ENCODE measurements around the gene TNIP2. TPM values are rescaled to one million over a fixed set of nuclear protein-coding genes. Genes with fewer than 3 reads are reported as not detected.

Gene TNIP2
- total and polyA plus RNA-seq, 2 of the 13 experiments (the other 11 are each of a cell fraction or from before 2014, with no cell fraction given), result 25.6 to 38.0 TPM

- no peak for DNase-seq (ENCODE audit: low spot score)
- Histone ChIP-seq H3K9me3 (ENCODE audit: low read length) (no peaks in the 10 kb centered on the region), H3K36me3 (replicated peaks in 1 of 2; ENCODE audit: control insufficient read depth in 1 of 2, insufficient read depth in 2 of 2, low read length in 2 of 2) (peaks cover 10 to 31% of the 10 kb centered on the region in 2 experiments; a peak in 4 of 5 replicates), H3K9ac (ENCODE audit: insufficient read depth, low read depth, low read length) (no peak overlapping the region), H3K27me3 (ENCODE audit: control insufficient read depth in 1 of 2, insufficient read depth in 2 of 2, low read length in 2 of 2) (no peaks in the 10 kb centered on the region), H3K4me1 (ENCODE audit: insufficient read depth, low read length) (no peaks in the 10 kb centered on the region), H3K4me3 (replicated peaks in 1 of 3; ENCODE audit: insufficient read depth in 1 of 3, low read depth in 2 of 3, low read length in 3 of 3) (no peak overlapping the region), H3K4me2 (ENCODE audit: low read depth, low read length) (no peak overlapping the region), H3K27ac (ENCODE audit: extremely low read length, insufficient read depth, low read length) (no peak overlapping the region), H3K79me2 (ENCODE audit: insufficient read depth, low read length) (no peaks in the 10 kb centered on the region), H4K20me1 (ENCODE audit: insufficient read depth, low read length) (no peaks in the 10 kb centered on the region), H2AFZ (ENCODE audit: low read length) (no peak overlapping the region)
- 94% methylated on average over 3 of the region's 3 CpGs for WGBS (ENCODE audit: low lambda C conversion rate)
- intact Hi-C loops (cut with micrococcal nuclease; ENCODE audit: unreplicated experiment) (no loop called here), in situ Hi-C loops (cut with HindIII; ENCODE audit: extremely low pct_ligation_motif_present, low pct_unique_long_range_greater_than_20kb) (no loop called here)
- BruUV-seq (replicated peaks), result no TSS peak
- no peak for FAIRE-seq
- ChIA-PET CTCF (ENCODE audit: low intra/inter-chr PET ratio, low total read pairs) (no interaction called here), POLR2A (no interaction called here)
- no peak for ATAC-seq
- no peak for TF ChIP-seq BATF2 (CRISPR knock-in tag; IDR thresholded peaks at IDR 0.05)
- TF ChIP-seq ZFP36L1 (CRISPR knock-in tag; IDR thresholded peaks at IDR 0.05), result no peak
- TF ChIP-seq KDM5B (CRISPR knock-in tag; IDR thresholded peaks at IDR 0.05; ENCODE audit: borderline replicate concordance), result no peak
- TF ChIP-seq SRSF4 (IDR thresholded peaks at IDR 0.05; ENCODE audit: low read depth, low read length, poor library complexity, severe bottlenecking), result no peak
- TF ChIP-seq ZNF841 (CRISPR knock-in tag; IDR thresholded peaks at IDR 0.05; ENCODE audit: borderline replicate concordance), result no peak
- no peak for TF ChIP-seq ZNF207 (IDR thresholded peaks at IDR 0.05; ENCODE audit: borderline replicate concordance)
- no peak for TF ChIP-seq ZNF18 (CRISPR knock-in tag; IDR thresholded peaks at IDR 0.05; ENCODE audit: insufficient replicate concordance)
- TF ChIP-seq, protein P1, sequence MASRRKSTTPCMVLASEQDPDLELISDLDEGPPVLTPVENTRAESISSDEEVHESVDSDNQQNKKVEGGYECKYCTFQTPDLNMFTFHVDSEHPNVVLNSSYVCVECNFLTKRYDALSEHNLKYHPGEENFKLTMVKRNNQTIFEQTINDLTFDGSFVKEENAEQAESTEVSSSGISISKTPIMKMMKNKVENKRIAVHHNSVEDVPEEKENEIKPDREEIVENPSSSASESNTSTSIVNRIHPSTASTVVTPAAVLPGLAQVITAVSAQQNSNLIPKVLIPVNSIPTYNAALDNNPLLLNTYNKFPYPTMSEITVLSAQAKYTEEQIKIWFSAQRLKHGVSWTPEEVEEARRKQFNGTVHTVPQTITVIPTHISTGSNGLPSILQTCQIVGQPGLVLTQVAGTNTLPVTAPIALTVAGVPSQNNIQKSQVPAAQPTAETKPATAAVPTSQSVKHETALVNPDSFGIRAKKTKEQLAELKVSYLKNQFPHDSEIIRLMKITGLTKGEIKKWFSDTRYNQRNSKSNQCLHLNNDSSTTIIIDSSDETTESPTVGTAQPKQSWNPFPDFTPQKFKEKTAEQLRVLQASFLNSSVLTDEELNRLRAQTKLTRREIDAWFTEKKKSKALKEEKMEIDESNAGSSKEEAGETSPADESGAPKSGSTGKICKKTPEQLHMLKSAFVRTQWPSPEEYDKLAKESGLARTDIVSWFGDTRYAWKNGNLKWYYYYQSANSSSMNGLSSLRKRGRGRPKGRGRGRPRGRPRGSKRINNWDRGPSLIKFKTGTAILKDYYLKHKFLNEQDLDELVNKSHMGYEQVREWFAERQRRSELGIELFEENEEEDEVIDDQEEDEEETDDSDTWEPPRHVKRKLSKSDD (CRISPR knock-in tag; IDR thresholded peaks at IDR 0.05; ENCODE audit: low read depth), result no peak
- TF ChIP-seq ARNT (IDR thresholded peaks at IDR 0.05), result no peak
- no peak for TF ChIP-seq THYN1 (CRISPR knock-in tag; IDR thresholded peaks at IDR 0.05; ENCODE audit: borderline replicate concordance, low read depth)
- TF ChIP-seq MAFK (conservative IDR thresholded peaks at IDR 0.05 in 1 of 2, IDR thresholded peaks at IDR 0.05 in 1 of 2; ENCODE audit: low read length in 2 of 2), result no peak
- TF ChIP-seq MTF2 (CRISPR knock-in tag; IDR thresholded peaks at IDR 0.05; ENCODE audit: borderline replicate concordance), result no peak
- no peak for TF ChIP-seq PRMT3 (CRISPR knock-in tag; IDR thresholded peaks at IDR 0.05; ENCODE audit: borderline replicate concordance, low read depth)
- no peak for TF ChIP-seq JUNB (CRISPR knock-in tag; IDR thresholded peaks at IDR 0.05; ENCODE audit: borderline replicate concordance)
- TF ChIP-seq PHB2 (IDR thresholded peaks at IDR 0.05; ENCODE audit: partially characterized antibody), result no peak
- no peak for TF ChIP-seq E2F5 (CRISPR knock-in tag; conservative IDR thresholded peaks at IDR 0.05)
These were observed 32.4 kb downstream of the TNIP2 start for GRCh38 chr4:2723751-2724150.
